Measurements from ENCODE around the gene CTAGE6.
"Not testable (repeated sequence)": the region's sequence is repeated elsewhere in the genome, so short reads cannot be mapped to it uniquely, and the experiment has no call there.

The CTAGE6 gene, protein sequence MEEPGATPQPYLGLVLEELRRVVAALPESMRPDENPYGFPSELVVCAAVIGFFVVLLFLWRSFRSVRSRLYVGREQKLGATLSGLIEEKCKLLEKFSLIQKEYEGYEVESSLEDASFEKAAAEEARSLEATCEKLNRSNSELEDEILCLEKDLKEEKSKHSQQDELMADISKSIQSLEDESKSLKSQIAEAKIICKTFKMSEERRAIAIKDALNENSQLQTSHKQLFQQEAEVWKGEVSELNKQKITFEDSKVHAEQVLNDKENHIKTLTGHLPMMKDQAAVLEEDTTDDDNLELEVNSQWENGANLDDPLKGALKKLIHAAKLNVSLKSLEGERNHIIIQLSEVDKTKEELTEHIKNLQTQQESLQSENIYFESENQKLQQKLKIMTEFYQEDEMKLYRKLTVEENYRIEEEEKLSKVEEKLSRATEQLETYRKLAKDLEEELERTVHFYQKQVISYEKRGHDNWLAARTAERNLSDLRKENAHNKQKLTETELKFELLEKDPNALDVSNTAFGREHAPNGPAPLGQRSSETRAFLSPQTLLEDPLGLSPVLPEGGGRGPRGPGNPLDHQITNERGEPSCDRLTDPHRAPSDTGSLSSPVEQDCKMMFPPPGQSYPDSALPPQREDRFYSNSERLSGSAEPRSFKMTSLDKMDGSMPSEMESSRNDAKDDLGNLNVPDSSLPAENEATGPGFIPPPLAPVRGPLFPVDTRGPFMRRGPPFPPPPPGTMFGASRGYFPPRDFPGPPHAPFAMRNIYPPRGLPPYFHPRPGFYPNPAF

GRCh38 chr7:143757596-143757995 is at the start of gene CTAGE6:
Gene CTAGE6 (minus strand): TSS chr7:143757696. CDS start chr7:143757658, 38 bp downstream.
- DNase-seq: not testable (repeated sequence)

DNA sequence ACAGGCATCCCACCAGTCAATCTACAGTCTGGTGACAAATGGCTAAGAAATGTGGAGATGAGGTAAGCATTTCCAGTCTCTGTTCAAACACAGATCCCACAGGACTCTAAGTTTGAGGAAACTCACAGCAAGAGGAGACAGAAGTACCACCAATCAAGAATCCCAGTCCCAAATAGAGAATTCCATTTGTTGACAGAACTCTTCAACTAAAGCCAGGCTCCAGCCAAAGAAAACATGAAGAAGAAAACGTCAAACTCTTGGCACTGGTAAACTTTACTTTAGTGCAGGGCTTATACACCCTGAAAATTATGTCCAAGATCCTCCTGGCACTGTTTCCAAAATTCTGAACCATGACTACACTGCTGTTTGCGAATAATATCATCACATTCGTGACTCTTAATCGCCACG is 49.2 kb upstream of the CTAGE6 start:
- not testable (repeated sequence) for DNase-seq

- DNase-seq: not testable (repeated sequence)
Measured at GRCh38 chr7:143797896-143798290, 40.4 kb upstream of the CTAGE6 start.

- not testable (repeated sequence) for DNase-seq
Measured at GRCh38 chr7:143797119-143797895, 39.8 kb upstream of the CTAGE6 start.

GRCh38 chr7:143795653-143796052 is 38.2 kb upstream of the CTAGE6 start:
- DNase-seq: not testable (repeated sequence)

DNA sequence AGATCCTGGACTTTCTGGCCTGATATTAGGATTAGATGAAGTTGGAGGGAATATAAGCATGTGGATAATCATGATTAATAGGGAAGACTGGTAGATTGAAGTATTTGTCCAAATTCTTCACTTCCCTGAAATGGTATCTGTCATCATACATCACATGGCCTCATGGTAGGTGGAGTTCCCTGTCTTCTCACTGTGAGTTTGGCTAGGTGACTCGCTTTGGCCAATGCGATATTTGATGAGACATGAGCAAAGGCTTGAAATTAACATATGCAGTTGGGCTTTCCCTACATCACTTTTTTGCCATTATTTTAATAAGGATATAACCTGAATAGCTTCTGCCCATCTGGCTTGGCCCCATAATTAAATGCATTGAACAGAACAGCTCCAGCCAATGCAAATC is 35.1 kb upstream of the CTAGE6 start:
- not testable (repeated sequence) for DNase-seq

- not testable (repeated sequence) for DNase-seq
Measured at GRCh38 chr7:143785415-143786182, 28.1 kb upstream of the CTAGE6 start.

DNA sequence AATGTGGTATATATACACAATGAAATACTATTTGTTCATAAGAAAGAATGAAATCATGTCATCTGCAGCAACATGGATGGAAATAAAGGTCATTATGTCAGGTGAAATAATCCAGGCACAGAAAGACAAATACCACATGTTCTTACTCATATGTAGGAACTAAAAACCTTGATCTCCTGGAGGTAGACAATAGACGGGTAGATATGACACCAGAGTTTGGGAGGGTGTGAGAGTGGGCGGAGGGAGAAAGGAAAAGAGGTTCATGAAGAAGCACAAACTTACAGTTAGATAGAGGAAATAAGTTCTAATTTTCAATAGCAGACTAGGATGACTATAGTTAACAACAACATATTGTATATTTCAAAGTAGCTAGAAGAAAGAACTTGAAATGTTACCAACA is 22.1 kb upstream of the CTAGE6 start:
- not testable (repeated sequence) for DNase-seq

DNA sequence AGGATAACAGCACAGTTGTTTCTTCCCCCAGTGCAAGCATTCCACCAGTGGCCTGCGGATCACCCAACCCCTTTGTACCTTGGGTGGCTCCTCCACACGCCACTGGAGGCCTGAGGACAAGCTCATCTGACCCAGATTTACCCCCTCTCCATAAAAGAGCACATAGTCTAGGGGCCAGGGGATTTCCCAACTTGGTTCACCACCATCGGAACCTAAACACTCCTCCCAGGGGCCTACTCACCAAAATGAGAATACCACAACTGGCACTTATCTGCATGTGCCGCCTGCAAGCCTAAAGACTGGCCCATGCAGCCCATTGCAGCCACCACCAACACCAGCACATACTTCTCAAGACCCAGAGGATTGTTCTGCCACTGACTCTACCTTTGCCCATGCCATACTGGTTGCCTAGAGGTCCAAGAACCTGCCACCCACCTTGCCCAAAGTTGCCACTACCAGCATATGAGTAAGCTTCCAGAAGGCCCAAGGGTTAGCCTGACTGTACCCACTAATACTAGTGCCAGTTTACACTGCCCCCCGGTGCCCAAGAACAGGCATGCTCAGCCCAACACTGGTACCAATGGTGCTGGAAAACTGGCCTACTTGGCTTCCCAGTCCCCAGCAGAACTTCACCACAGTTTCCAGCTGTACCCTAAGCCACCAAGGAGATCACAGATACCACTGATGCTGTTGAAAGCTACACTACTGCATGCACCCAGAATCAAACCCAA is 15.4 kb upstream of the CTAGE6 start:
- not testable (repeated sequence) for DNase-seq

DNA sequence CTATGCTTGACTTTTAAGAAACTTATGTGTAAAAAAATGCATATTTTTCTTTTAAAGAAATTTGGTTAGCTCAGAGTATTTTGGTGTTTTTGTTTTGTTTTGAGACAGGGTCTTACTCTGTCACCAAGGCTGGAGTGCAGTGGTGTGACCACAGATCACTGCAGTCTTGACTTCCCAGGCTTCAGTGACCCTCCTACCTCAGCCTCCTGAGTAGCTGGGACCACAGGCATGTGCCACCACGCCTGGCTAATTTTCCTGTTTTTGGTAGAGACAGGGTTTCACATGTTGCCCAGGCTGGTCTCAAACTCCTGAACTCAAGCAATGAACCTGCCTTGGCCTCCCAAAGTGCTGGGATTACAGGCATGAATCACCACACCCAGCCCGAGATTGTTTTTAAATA is 10.0 kb upstream of the CTAGE6 start:
- not testable (repeated sequence) for DNase-seq

- DNase-seq: not testable (repeated sequence)
Measured at GRCh38 chr7:143765678-143766077, 8.2 kb upstream of the CTAGE6 start.

DNA sequence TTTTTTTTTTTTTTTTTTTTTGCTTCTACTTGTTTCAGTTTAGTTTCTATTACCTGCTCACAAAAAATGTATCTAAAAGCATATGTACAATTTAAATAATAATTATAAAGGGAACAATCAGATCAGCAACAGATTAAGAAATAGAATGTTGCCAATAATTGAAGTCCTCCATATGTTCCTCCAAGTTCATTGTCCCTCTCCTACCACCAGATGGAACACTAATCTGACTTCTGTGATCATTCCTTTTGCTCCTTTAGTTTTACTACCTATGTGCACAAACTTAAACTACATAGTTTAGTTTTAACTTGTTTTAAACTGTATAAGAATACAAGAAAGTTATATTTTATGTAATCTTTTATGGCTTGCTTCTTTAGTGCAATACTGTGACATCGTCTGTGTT is 5.6 kb upstream of the CTAGE6 start:
- DNase-seq: not testable (repeated sequence)

DNA sequence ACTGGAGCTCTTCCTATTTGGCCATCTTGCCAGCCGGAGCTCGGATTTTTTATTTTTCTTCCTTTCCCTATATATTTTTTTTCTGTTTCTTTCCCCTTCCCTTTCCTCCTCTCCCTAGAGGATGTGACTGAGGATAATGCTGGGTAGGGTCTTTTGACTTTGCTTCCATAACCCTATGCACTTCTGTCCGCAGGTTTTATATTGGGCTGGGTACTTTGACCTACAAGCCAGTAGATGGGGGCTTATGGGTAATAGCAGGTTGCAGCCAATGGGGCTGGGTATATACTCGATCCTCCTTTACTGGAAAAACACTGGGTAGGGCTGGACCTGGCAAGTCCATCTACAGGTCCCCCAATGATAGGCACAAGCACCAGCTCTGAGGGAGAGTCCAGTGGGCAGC is 12.2 kb downstream of the CTAGE6 start:
- not testable (repeated sequence) for DNase-seq

- not testable (repeated sequence) for DNase-seq
Measured at GRCh38 chr7:143737037-143737819, 20.3 kb downstream of the CTAGE6 start.

DNA sequence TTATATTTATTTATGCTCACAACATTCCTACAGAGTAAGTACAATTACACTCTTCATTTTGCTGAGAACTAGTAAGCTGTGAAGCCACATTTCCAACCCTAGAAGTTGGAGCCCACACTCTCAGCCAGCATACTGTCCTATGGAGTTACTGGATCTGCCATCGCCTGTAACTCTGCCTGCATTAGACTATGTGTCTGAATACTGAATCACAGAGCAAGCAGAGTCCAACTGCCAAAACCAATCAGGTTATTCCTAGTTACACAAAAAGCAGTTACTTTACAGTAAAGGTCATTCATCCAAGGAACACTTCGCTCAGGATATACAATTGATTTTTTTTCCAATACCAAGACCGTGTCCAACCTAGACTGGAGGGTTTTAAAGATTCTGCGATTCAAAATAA is 21.5 kb downstream of the CTAGE6 start:
- no peak for DNase-seq

DNA sequence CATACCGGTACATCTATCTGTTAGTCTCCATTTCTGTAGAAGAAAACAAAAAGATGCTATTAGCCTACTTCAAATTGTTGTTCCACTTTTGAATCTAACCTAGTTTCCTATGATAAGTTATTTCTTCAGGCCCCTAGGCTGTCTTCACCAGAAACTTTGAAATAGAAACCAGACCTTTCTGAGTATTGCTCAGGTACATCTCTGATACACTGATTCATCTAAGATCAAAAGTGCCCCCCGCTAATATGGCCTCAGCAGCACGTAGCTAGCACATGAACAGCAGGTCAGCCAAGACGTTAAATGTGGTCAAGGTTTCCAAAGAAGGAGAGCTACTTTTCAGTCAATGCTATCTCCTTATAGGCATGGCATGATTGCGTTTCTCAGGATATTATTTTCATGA is 23.6 kb downstream of the CTAGE6 start:
- DNase-seq: no peak

DNA sequence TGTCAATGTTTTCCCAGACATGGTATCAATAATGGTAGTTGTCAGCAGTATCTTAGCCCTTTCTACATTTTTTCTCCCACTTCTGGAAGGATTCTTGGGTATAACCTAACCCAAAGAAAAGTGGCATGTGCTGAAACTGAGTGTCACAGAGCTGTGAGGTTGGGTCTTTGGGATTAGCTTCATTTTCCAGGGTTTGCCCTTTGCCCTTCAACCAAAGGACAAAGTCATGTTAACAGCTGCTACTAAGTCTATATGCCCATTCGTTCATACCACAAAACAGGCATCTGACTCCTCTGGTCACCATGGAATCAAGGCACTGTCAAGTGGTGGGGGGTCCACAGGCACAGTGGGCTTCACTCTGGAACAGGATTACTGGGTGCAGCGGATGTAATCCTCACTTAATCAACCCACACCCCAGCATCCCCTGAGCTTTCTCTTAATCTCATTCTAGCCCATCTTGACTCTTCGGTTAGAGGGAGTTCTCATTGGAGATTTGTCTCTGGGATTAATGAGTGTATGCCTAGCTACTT is 29.1 kb downstream of the CTAGE6 start:
- no peak for DNase-seq

- DNase-seq: not testable (repeated sequence)
Measured at GRCh38 chr7:143727561-143727960, 29.9 kb downstream of the CTAGE6 start.

DNA sequence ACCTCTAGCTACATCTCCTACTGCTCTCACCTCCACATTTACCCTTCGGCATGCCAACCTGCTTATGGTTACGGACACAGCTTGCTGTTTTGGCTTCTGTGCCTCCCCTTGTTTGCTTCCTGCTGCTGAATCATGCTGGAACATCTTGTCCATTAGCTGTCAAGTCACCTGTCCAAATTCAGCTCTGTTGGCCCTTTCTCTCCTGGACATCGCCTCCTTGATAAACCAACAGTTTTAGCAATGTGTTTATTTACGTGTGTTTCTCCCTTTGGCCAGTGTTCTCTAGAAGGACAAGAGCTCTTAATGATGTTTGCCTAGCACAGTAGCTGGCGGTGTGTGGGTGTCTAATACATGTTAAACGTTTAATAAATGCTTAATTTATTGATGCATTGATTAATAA is 31.4 kb downstream of the CTAGE6 start:
- not testable (repeated sequence) for DNase-seq

GRCh38 chr7:143720335-143720734 is 37.2 kb downstream of the CTAGE6 start:
- DNase-seq: not testable (repeated sequence)

Measured in NCI-H510A treated with DMSO at 0.1 percent for 48 hours (cell line).